T-helper 17 cell (primary cell): ENCODE data around the gene RRP15. TPM values are rescaled to one million over a fixed set of nuclear protein-coding genes. Genes with fewer than 3 reads are reported as not detected.

Experiments used
- ATAC-seq: fragments of 150-1000 bp; cut with Tn5 transposase; 2 replicates; pipeline ENCODE4 v1.10.0; 2021; ENCODE audit warnings: mild to moderate bottlenecking, moderate library complexity
- DNase-seq, 3 donors: peaks; one replicate each; pipeline versions ENCODE4 v3.0.0 to v3.0.0-alpha.2; 2020 to 2021
- H3K9me3 ChIP-seq: one replicate; pipeline ENCODE4 v1.7.0; 2013; ENCODE audit warnings: low read length, mild to moderate bottlenecking; ENCODE audit not compliant: control insufficient read depth, poor library complexity, severe bottlenecking
- H3K27ac Mint-ChIP-seq: one replicate; pipeline ENCODE4 v1.8.0; 2022; ENCODE audit warnings: mild to moderate bottlenecking, moderate library complexity, mixed read lengths
- H3K27me3 Mint-ChIP-seq: one replicate; pipeline ENCODE4 v1.8.0; 2022; ENCODE audit warnings: mixed read lengths
- H3K36me3 Mint-ChIP-seq: one replicate; pipeline ENCODE4 v1.8.0; 2022; ENCODE audit warnings: low read depth, mixed read lengths
- H3K4me1 Mint-ChIP-seq: one replicate; pipeline ENCODE4 v1.8.0; 2022; ENCODE audit warnings: mild to moderate bottlenecking, mixed read lengths
- H3K4me3 Mint-ChIP-seq: one replicate; pipeline ENCODE4 v1.8.0; 2022; ENCODE audit warnings: mild to moderate bottlenecking, moderate library complexity, mixed read lengths
- total RNA-seq, 4 donors: library from RNA in 2 of 4; stranded (reverse) in 2 of 4; gene quantifications; one replicate each; pipeline ENCODE4 v1.2.3 and lab custom pipeline; 2022 to 2026

The RRP15 gene
- total RNA-seq, 2 donors from 2014 or later, result 13.7 to 21.9 TPM

GRCh38 chr1:218380125-218380977, 95.3 kb downstream of the RRP15 start:
- no peak overlapping the region for H3K4me3 Mint-ChIP-seq
- peaks cover 41% of the 10 kb centered on the region for H3K27me3 Mint-ChIP-seq
- ATAC-seq, result no peak
- H3K4me1 Mint-ChIP-seq, result peaks cover 7% of the 10 kb centered on the region
- no peak for DNase-seq
- no peak overlapping the region for H3K27ac Mint-ChIP-seq
- no peaks in the 10 kb centered on the region for H3K36me3 Mint-ChIP-seq
- no peaks in the 10 kb centered on the region for H3K9me3 ChIP-seq

GRCh38 chr1:218382261-218382660, 97.2 kb downstream of the RRP15 start:
- Mint-ChIP-seq H3K27me3 (peaks cover 36% of the 10 kb centered on the region), H3K4me1 (peaks cover 4% of the 10 kb centered on the region), H3K36me3 (no peaks in the 10 kb centered on the region), H3K27ac (no peak overlapping the region), H3K4me3 (no peak overlapping the region)
- DNase-seq, result no peak
- no peak for ATAC-seq
- no peaks in the 10 kb centered on the region for H3K9me3 ChIP-seq

- no peak overlapping the region for H3K4me3 Mint-ChIP-seq
- peaks cover 41% of the 10 kb centered on the region for H3K27me3 Mint-ChIP-seq
- H3K4me1 Mint-ChIP-seq, result no peaks in the 10 kb centered on the region
- ATAC-seq, result no peak
- no peak overlapping the region for H3K27ac Mint-ChIP-seq
- H3K36me3 Mint-ChIP-seq, result no peaks in the 10 kb centered on the region
- H3K9me3 ChIP-seq, result no peaks in the 10 kb centered on the region
- DNase-seq, result no peak
Observed at GRCh38 chr1:218383051-218383450, 98.0 kb downstream of the RRP15 start.

- H3K4me1 Mint-ChIP-seq, result no peaks in the 10 kb centered on the region
- ATAC-seq, result no peak
- no peak for DNase-seq
- H3K27ac Mint-ChIP-seq, result no peak overlapping the region
- no peak overlapping the region for H3K4me3 Mint-ChIP-seq
- no peaks in the 10 kb centered on the region for H3K36me3 Mint-ChIP-seq
- no peaks in the 10 kb centered on the region for H3K9me3 ChIP-seq
- peaks cover 47% of the 10 kb centered on the region for H3K27me3 Mint-ChIP-seq
Observed at GRCh38 chr1:218383681-218384080, 98.6 kb downstream of the RRP15 start.

- H3K4me1 Mint-ChIP-seq, result no peaks in the 10 kb centered on the region
- ATAC-seq (no peak), DNase-seq (no peak)
- H3K36me3 Mint-ChIP-seq, result no peaks in the 10 kb centered on the region
- H3K27me3 Mint-ChIP-seq, result peaks cover 54% of the 10 kb centered on the region
- H3K4me3 Mint-ChIP-seq, result no peak overlapping the region
- H3K9me3 ChIP-seq, result no peaks in the 10 kb centered on the region
- H3K27ac Mint-ChIP-seq, result no peak overlapping the region
Observed at GRCh38 chr1:218384581-218384993, 99.5 kb downstream of the RRP15 start.

Other genes starting within 250 kb of the RRP15 start
- 1 to 10 TPM in 1 of 2 donors, under 1 TPM in 1; 0.17 to 3.0 TPM for gene TGFB2, start 60.0 kb downstream of the RRP15 start, total RNA-seq